HEK293 (cell line): Measurements from ENCODE around the gene TRAP1.

Experiments
- CTCF ChIA-PET: fragments of 350-600 bp; formaldehyde crosslinking; extraction: SDS; loops from one replicate; lab custom pipeline; 2021; ENCODE audit warnings: antibody characterized with exemption; lab: Yijun Ruan, JAX
- POLR2A ChIA-PET: fragments of 300-600 bp; formaldehyde crosslinking; extraction: SDS; loops from one replicate; lab custom pipeline; 2020; ENCODE audit warnings: antibody characterized with exemption, inconsistent platforms; lab: Yijun Ruan, JAX
- H3K27ac ChIP-seq: fragments of 200-500 bp; sonication (Bioruptor generic); 2 replicates; pipeline ENCODE4 v1.5.1; 2014; ENCODE audit warnings: low read depth, low read length, control low read depth, inconsistent platforms; ENCODE audit errors: extremely low read depth
- H3K36me3 ChIP-seq, 2 experiments: fragments of 200-500 bp in 1 of 2; sonication (Bioruptor generic) in 1 of 2; 1 replicate in 1 of 2; 2 replicates in 1 of 2; pipeline ENCODE4 v1.5.1; 2014 to 2017; ENCODE audit warnings: inconsistent platforms in 2 of 2, low read length in 2 of 2; ENCODE audit not compliant: control insufficient read depth in 2 of 2, insufficient read depth in 1 of 2
- H3K4me1 ChIP-seq: fragments of 200-500 bp; sonication (Bioruptor generic); 2 replicates; pipeline ENCODE4 v1.5.1; 2014; ENCODE audit warnings: mild to moderate bottlenecking, low read length, inconsistent platforms; ENCODE audit not compliant: control insufficient read depth, insufficient read depth
- H3K4me3 ChIP-seq: 2 replicates; pipeline ENCODE4 v1.5.1; 2011; ENCODE audit warnings: low read depth, mild to moderate bottlenecking, control low read depth, low read length, moderate library complexity
- H3K9me3 ChIP-seq: fragments of 200-500 bp; sonication (Bioruptor generic); 2 replicates; pipeline ENCODE4 v1.5.1; 2014; ENCODE audit warnings: low read depth, low read length, inconsistent platforms; ENCODE audit not compliant: control insufficient read depth, insufficient read depth
- BCL6B ChIP-seq: fragments of 450-650 bp; formaldehyde crosslinking; IDR thresholded peaks from 2 replicates; pipeline ENCODE4 v1.5.1; 2017; ENCODE audit warnings: missing biosample characterization, missing genetic modification characterization
- IKZF3 ChIP-seq: fragments of 450-650 bp; IDR thresholded peaks from 2 replicates; pipeline ENCODE4 v1.5.0; 2018; ENCODE audit warnings: missing biosample characterization, mild to moderate bottlenecking, missing genetic modification characterization, moderate library complexity
- REPIN1 ChIP-seq: fragments of 450-650 bp; formaldehyde crosslinking; IDR thresholded peaks from 2 replicates; pipeline ENCODE4 v1.5.1; 2017; ENCODE audit warnings: missing biosample characterization, missing genetic modification characterization, low read depth
- SALL2 ChIP-seq: fragments of 450-650 bp; formaldehyde crosslinking; IDR thresholded peaks from 2 replicates; pipeline ENCODE4 v1.5.0; 2017; ENCODE audit warnings: missing biosample characterization, mild to moderate bottlenecking, missing genetic modification characterization, borderline replicate concordance
- TCF7L2 ChIP-seq: IDR thresholded peaks from 2 replicates; pipeline ENCODE4 v1.6.1; 2011; ENCODE audit warnings: low read depth, mild to moderate bottlenecking, inconsistent platforms, low read length, moderate library complexity, borderline replicate concordance
- TSHZ1 ChIP-seq: fragments of 450-650 bp; formaldehyde crosslinking; IDR thresholded peaks from 2 replicates; pipeline ENCODE4 v1.5.1; 2016; ENCODE audit warnings: missing biosample characterization, missing genetic modification characterization, borderline replicate concordance
- ZBTB17 ChIP-seq: fragments of 450-650 bp; formaldehyde crosslinking; IDR thresholded peaks from 2 replicates; pipeline ENCODE4 v1.5.1; 2016; ENCODE audit warnings: missing biosample characterization, missing genetic modification characterization
- ZBTB20 ChIP-seq: fragments of 450-650 bp; formaldehyde crosslinking; IDR thresholded peaks from 2 replicates; pipeline ENCODE4 v1.5.1; 2016; ENCODE audit warnings: missing biosample characterization, missing genetic modification characterization
- ZBTB21 ChIP-seq: fragments of 450-650 bp; formaldehyde crosslinking; IDR thresholded peaks from 2 replicates; pipeline ENCODE4 v1.5.1; 2017; ENCODE audit warnings: missing biosample characterization, missing genetic modification characterization
- ZBTB26 ChIP-seq: fragments of 450-650 bp; formaldehyde crosslinking; optimal IDR thresholded peaks from 2 replicates; pipeline ENCODE3; 2016; ENCODE audit warnings: missing biosample characterization, mild to moderate bottlenecking, missing genetic modification characterization
- ZBTB49 ChIP-seq: fragments of 450-650 bp; formaldehyde crosslinking; IDR thresholded peaks from 2 replicates; pipeline ENCODE4 v1.5.1; 2016; ENCODE audit warnings: missing biosample characterization, missing genetic modification characterization, low read depth
- ZNF121 ChIP-seq: fragments of 450-650 bp; formaldehyde crosslinking; IDR thresholded peaks from 2 replicates; pipeline ENCODE4 v1.5.1; 2016; ENCODE audit warnings: missing biosample characterization, missing genetic modification characterization
- ZNF239 ChIP-seq: fragments of 450-650 bp; formaldehyde crosslinking; IDR thresholded peaks from 2 replicates; pipeline ENCODE4 v1.5.1; 2016; ENCODE audit warnings: missing biosample characterization, missing genetic modification characterization
- ZNF37A ChIP-seq: fragments of 450-650 bp; IDR thresholded peaks from 2 replicates; pipeline ENCODE4 v1.5.1; 2018; ENCODE audit warnings: missing biosample characterization, missing genetic modification characterization
- ZNF423 ChIP-seq: fragments of 450-650 bp; formaldehyde crosslinking; IDR thresholded peaks from 2 replicates; pipeline ENCODE4 v1.5.1; 2016; ENCODE audit warnings: missing biosample characterization, missing genetic modification characterization
- ZNF544 ChIP-seq: fragments of 450-650 bp; formaldehyde crosslinking; IDR thresholded peaks from 2 replicates; pipeline ENCODE4 v1.5.0; 2017; ENCODE audit warnings: missing biosample characterization, missing genetic modification characterization
- ZNF548 ChIP-seq: fragments of 450-650 bp; formaldehyde crosslinking; IDR thresholded peaks from 2 replicates; pipeline ENCODE4 v1.5.1; 2016; ENCODE audit warnings: missing biosample characterization, missing genetic modification characterization
- ZNF626 ChIP-seq: fragments of 450-650 bp; sonication (Bioruptor Pico); formaldehyde crosslinking; IDR thresholded peaks from 2 replicates; pipeline ENCODE4 v1.5.1; 2018; ENCODE audit warnings: missing biosample characterization, missing genetic modification characterization, inconsistent platforms
- ZNF677 ChIP-seq: fragments of 450-650 bp; IDR thresholded peaks from 2 replicates; pipeline ENCODE4 v1.5.0; 2018; ENCODE audit warnings: missing biosample characterization, mild to moderate bottlenecking, missing genetic modification characterization, moderate library complexity
- ZNF701 ChIP-seq: fragments of 450-650 bp; formaldehyde crosslinking; IDR thresholded peaks from 2 replicates; pipeline ENCODE4 v1.5.1; 2016; ENCODE audit warnings: missing biosample characterization, missing genetic modification characterization
- ZNF777 ChIP-seq: fragments of 450-650 bp; formaldehyde crosslinking; IDR thresholded peaks from 2 replicates; pipeline ENCODE4 v1.5.1; 2017; ENCODE audit warnings: missing biosample characterization, missing genetic modification characterization, borderline replicate concordance

TRAP1 gene

GRCh38 chr16:3706253-3707012, 10.9 kb downstream of the TRAP1 start:
- Histone ChIP-seq H3K27ac (no peak overlapping the region), H3K4me1 (no peaks in the 10 kb centered on the region), H3K4me3 (no peak overlapping the region), H3K36me3 (peaks cover 9 to 25% of the 10 kb centered on the region in 2 experiments; a peak in 2 of 3 replicates), H3K9me3 (no peaks in the 10 kb centered on the region)
- ChIA-PET POLR2A (interaction anchor here (0.7 kb wide), 1 partner anchor 392 kb away, joined by 5 read pairs; no protein-coding TSS in a partner anchor), CTCF (interaction anchor here (0.6 kb wide), 1 partner anchor 466 kb away, joined by 3 read pairs; no protein-coding TSS in a partner anchor)
- TF ChIP-seq ZNF239 (tag by site-specific recombination) (no peak), REPIN1 (tag by site-specific recombination) (no peak), ZNF121 (tag by site-specific recombination) (peak; percentile 83), ZNF677 (no peak), IKZF3 (no peak), ZNF423 (no peak), ZBTB17 (tag by site-specific recombination) (0 out of 2 replicates have a peak, but pooled peaks have one; percentile 18), ZNF777 (tag by site-specific recombination) (no peak)

- H3K36me3 ChIP-seq, result peaks cover 9 to 10% of the 10 kb centered on the region in 2 experiments; a peak in 2 of 3 replicates
- no peaks in the 10 kb centered on the region for H3K9me3 ChIP-seq
- ChIA-PET POLR2A (no interaction called here), CTCF (interaction anchor here (0.7 to 3.3 kb wide), 2 partner anchors 11 to 237 kb away, joined by 3 to 27 read pairs; no protein-coding TSS in a partner anchor)
- TF ChIP-seq TCF7L2, result no peak
- TF ChIP-seq ZNF626 (tag by site-specific recombination), result no peak
- TF ChIP-seq ZBTB49 (tag by site-specific recombination), result no peak
- TF ChIP-seq ZNF548, result no peak
- TF ChIP-seq SALL2, result no peak
- no peak for TF ChIP-seq ZBTB26 (tag by site-specific recombination)
- no peak for TF ChIP-seq TSHZ1 (tag by site-specific recombination)
- TF ChIP-seq ZNF544, result no peak
- TF ChIP-seq ZBTB20 (tag by site-specific recombination), result no peak
- TF ChIP-seq ZBTB21 (tag by site-specific recombination), result no peak
- no peak for TF ChIP-seq ZNF37A (tag by site-specific recombination)
- no peak for TF ChIP-seq ZNF701 (tag by site-specific recombination)
- no peak for TF ChIP-seq BCL6B (tag by site-specific recombination)
- TF ChIP-seq, all 188 proteins: peak for 0
- Histone ChIP-seq H3K27ac (no peak overlapping the region), H3K4me1 (no peaks in the 10 kb centered on the region), H3K4me3 (no peak overlapping the region)
Observed at GRCh38 chr16:3702082-3702481, 15.2 kb downstream of the TRAP1 start.
